Liver (tissue), 3 donors: Measurements from ENCODE around the gene PLEKHO2.

Source experiments
- RAD21 ChIP-seq, 2 donors: IDR thresholded peaks; 2 replicates each; pipeline ENCODE4 v1.6.1; 2016; ENCODE audit warnings: antibody characterized with exemption in 2 of 2, mild to moderate bottlenecking in 2 of 2
- YY1 ChIP-seq: IDR thresholded peaks from 2 replicates; pipeline ENCODE4 v1.6.1; 2016; ENCODE audit warnings: antibody characterized with exemption, mild to moderate bottlenecking
- TF ChIP-seq, protein P1 (sequence below): fragments of 150-350 bp; IDR thresholded peaks from 2 replicates; pipeline ENCODE4 v1.5.1; 2017; ENCODE audit warnings: improper control_type of control experiment, low read depth, low read length; ENCODE audit not compliant: missing input control
- TF ChIP-seq, protein P2 (sequence below): IDR thresholded peaks from 2 replicates; pipeline ENCODE4 v1.6.1; 2016; ENCODE audit warnings: antibody characterized with exemption
- TF ChIP-seq, protein P3 (sequence below): IDR thresholded peaks from 2 replicates; pipeline ENCODE4 v1.6.1; 2016; ENCODE audit warnings: antibody characterized with exemption, mild to moderate bottlenecking
- TF ChIP-seq, protein P4 (sequence below): IDR thresholded peaks from 2 replicates; pipeline ENCODE4 v1.6.1; 2016; ENCODE audit warnings: antibody characterized with exemption
- donor health status: healthy.
- donor health status: healthy.

DNA sequence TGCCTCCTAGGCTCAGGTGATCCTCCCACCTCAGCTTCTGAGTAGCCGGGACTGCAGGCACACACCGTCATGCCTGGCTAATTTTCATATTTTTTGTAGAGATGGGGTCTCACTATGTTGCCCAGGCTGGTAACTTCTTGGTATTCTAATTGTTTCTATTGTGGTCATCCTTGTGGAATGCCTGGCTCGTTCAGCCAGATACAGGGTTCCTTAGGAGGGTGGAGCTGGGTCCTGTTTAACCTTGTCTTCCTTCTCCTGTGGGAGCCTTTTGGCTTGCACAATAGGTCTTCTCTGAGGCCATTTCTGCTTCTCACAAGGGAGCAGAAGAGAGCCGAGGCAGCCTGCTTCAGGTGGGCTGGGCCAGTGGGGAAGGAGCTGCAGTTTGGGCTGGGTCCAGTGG lies 15.7 kb downstream of the PLEKHO2 start:
- TF ChIP-seq, protein P1, sequence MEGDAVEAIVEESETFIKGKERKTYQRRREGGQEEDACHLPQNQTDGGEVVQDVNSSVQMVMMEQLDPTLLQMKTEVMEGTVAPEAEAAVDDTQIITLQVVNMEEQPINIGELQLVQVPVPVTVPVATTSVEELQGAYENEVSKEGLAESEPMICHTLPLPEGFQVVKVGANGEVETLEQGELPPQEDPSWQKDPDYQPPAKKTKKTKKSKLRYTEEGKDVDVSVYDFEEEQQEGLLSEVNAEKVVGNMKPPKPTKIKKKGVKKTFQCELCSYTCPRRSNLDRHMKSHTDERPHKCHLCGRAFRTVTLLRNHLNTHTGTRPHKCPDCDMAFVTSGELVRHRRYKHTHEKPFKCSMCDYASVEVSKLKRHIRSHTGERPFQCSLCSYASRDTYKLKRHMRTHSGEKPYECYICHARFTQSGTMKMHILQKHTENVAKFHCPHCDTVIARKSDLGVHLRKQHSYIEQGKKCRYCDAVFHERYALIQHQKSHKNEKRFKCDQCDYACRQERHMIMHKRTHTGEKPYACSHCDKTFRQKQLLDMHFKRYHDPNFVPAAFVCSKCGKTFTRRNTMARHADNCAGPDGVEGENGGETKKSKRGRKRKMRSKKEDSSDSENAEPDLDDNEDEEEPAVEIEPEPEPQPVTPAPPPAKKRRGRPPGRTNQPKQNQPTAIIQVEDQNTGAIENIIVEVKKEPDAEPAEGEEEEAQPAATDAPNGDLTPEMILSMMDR, result no peak
- TF ChIP-seq, protein P2, sequence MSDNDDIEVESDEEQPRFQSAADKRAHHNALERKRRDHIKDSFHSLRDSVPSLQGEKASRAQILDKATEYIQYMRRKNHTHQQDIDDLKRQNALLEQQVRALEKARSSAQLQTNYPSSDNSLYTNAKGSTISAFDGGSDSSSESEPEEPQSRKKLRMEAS, result no peak
- TF ChIP-seq, protein P3, sequence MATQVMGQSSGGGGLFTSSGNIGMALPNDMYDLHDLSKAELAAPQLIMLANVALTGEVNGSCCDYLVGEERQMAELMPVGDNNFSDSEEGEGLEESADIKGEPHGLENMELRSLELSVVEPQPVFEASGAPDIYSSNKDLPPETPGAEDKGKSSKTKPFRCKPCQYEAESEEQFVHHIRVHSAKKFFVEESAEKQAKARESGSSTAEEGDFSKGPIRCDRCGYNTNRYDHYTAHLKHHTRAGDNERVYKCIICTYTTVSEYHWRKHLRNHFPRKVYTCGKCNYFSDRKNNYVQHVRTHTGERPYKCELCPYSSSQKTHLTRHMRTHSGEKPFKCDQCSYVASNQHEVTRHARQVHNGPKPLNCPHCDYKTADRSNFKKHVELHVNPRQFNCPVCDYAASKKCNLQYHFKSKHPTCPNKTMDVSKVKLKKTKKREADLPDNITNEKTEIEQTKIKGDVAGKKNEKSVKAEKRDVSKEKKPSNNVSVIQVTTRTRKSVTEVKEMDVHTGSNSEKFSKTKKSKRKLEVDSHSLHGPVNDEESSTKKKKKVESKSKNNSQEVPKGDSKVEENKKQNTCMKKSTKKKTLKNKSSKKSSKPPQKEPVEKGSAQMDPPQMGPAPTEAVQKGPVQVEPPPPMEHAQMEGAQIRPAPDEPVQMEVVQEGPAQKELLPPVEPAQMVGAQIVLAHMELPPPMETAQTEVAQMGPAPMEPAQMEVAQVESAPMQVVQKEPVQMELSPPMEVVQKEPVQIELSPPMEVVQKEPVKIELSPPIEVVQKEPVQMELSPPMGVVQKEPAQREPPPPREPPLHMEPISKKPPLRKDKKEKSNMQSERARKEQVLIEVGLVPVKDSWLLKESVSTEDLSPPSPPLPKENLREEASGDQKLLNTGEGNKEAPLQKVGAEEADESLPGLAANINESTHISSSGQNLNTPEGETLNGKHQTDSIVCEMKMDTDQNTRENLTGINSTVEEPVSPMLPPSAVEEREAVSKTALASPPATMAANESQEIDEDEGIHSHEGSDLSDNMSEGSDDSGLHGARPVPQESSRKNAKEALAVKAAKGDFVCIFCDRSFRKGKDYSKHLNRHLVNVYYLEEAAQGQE, result no peak
- TF ChIP-seq RAD21 (IDR thresholded peaks at IDR 0.05) (no peak), YY1 (no peak)
- TF ChIP-seq, protein P4, sequence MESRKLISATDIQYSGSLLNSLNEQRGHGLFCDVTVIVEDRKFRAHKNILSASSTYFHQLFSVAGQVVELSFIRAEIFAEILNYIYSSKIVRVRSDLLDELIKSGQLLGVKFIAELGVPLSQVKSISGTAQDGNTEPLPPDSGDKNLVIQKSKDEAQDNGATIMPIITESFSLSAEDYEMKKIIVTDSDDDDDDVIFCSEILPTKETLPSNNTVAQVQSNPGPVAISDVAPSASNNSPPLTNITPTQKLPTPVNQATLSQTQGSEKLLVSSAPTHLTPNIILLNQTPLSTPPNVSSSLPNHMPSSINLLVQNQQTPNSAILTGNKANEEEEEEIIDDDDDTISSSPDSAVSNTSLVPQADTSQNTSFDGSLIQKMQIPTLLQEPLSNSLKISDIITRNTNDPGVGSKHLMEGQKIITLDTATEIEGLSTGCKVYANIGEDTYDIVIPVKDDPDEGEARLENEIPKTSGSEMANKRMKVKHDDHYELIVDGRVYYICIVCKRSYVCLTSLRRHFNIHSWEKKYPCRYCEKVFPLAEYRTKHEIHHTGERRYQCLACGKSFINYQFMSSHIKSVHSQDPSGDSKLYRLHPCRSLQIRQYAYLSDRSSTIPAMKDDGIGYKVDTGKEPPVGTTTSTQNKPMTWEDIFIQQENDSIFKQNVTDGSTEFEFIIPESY, result no peak
